ENCODE measurements around the gene KAT5. TPM values are rescaled to one million over a fixed set of nuclear protein-coding genes. Genes with fewer than 3 reads are reported as not detected.
"Not testable (repeated sequence)": the region's sequence is repeated elsewhere in the genome, so short reads cannot be mapped to it uniquely, and the experiment has no call there.

Gene KAT5
- total RNA-seq, 1 experiment from 2014 or later: 49.6 TPM

GRCh38 chr11:65727865-65728264 lies 15.8 kb downstream of the KAT5 start:
- BruUV-seq (replicated peaks): no TSS peak
- peak in 1 of 2 experiments; percentile 21 for DNase-seq
- Histone ChIP-seq H3K4me1 (replicated peaks; ENCODE audit: insufficient read depth) (no peaks in the 10 kb centered on the region), H3F3A (ENCODE audit: insufficient read depth, low read depth) (no peaks in the 10 kb centered on the region; the same call in 1 of the 2 replicates), H3K79me2 (ENCODE audit: low read depth) (no peaks in the 10 kb centered on the region), H2AFZ (no peak overlapping the region), H3K4me2 (no peak overlapping the region), H3K27me3 (ENCODE audit: insufficient read depth, low read depth) (peaks cover 7% of the 10 kb centered on the region; the same call in 1 of the 2 replicates), H3K27ac (no peak overlapping the region), H3K4me3 (no peak overlapping the region), H3K9me2 (ENCODE audit: insufficient read depth) (no peaks in the 10 kb centered on the region), H4K20me1 (ENCODE audit: insufficient read depth) (no peaks in the 10 kb centered on the region), H3K36me3 (ENCODE audit: low read depth) (no peaks in the 10 kb centered on the region), H3K9me3 (ENCODE audit: insufficient read depth, low read depth) (0 out of 2 replicates have a peak, but pooled peaks cover 4% of the 10 kb centered on the region)
- TF ChIP-seq EZH2 (IDR thresholded peaks at IDR 0.05; ENCODE audit: low read depth) (no peak), CTCF (conservative IDR thresholded peaks at IDR 0.05) (no peak)
- ChIA-PET POLR2A (ENCODE audit: unreplicated experiment) (no interaction called here), CTCF (interaction anchor here (0.6 to 1.0 kb wide), 2 partner anchors 79 to 1181 kb away, joined by 3 to 11 read pairs; no protein-coding TSS in a partner anchor)
- intact Hi-C loops (cut with micrococcal nuclease; ENCODE audit: unreplicated experiment): no loop called here

- Histone ChIP-seq H2AFZ (no peak overlapping the region), H3K9me3 (ENCODE audit: insufficient read depth, low read depth) (0 out of 2 replicates have a peak, but pooled peaks cover 4% of the 10 kb centered on the region), H3K4me1 (replicated peaks; ENCODE audit: insufficient read depth) (no peaks in the 10 kb centered on the region), H3K4me3 (no peak overlapping the region), H3K79me2 (ENCODE audit: low read depth) (no peaks in the 10 kb centered on the region), H3K4me2 (no peak overlapping the region), H3K27me3 (ENCODE audit: insufficient read depth, low read depth) (peaks cover 7% of the 10 kb centered on the region; the same call in 1 of the 2 replicates), H4K20me1 (ENCODE audit: insufficient read depth) (no peaks in the 10 kb centered on the region), H3K36me3 (ENCODE audit: low read depth) (no peaks in the 10 kb centered on the region), H3K9me2 (ENCODE audit: insufficient read depth) (no peaks in the 10 kb centered on the region), H3F3A (ENCODE audit: insufficient read depth, low read depth) (no peaks in the 10 kb centered on the region; the same call in 1 of the 2 replicates), H3K27ac (no peak overlapping the region)
- intact Hi-C loops (cut with micrococcal nuclease; ENCODE audit: unreplicated experiment): no loop called here
- BruUV-seq (replicated peaks): no TSS peak
- TF ChIP-seq CTCF (conservative IDR thresholded peaks at IDR 0.05): no peak
- no peak for TF ChIP-seq EZH2 (IDR thresholded peaks at IDR 0.05; ENCODE audit: low read depth)
- CTCF ChIA-PET: interaction anchor here (0.5 kb wide), 1 partner anchor 39 kb away, joined by 11 read pairs; no protein-coding TSS in a partner anchor
- POLR2A ChIA-PET (ENCODE audit: unreplicated experiment): no interaction called here
- DNase-seq: no peak
These were observed 18.4 kb downstream of the KAT5 start for GRCh38 chr11:65730461-65730860.

- H3K4me1 ChIP-seq (replicated peaks; ENCODE audit: insufficient read depth); intact Hi-C loops (cut with micrococcal nuclease; ENCODE audit: unreplicated experiment); H3K4me2 ChIP-seq; H4K20me1 ChIP-seq (ENCODE audit: insufficient read depth); DNase-seq; CTCF ChIA-PET; H3K27me3 ChIP-seq (ENCODE audit: insufficient read depth, low read depth); H3K9me2 ChIP-seq (ENCODE audit: insufficient read depth); H3K36me3 ChIP-seq (ENCODE audit: low read depth); H2AFZ ChIP-seq; H3K27ac ChIP-seq; H3F3A ChIP-seq (ENCODE audit: insufficient read depth, low read depth); H3K4me3 ChIP-seq; H3K79me2 ChIP-seq (ENCODE audit: low read depth); BruUV-seq (replicated peaks); POLR2A ChIA-PET (ENCODE audit: unreplicated experiment); H3K9me3 ChIP-seq (ENCODE audit: insufficient read depth, low read depth): not testable (repeated sequence)
These were observed 23.1 kb downstream of the KAT5 start for GRCh38 chr11:65735111-65735510.

- TF ChIP-seq EZH2 (IDR thresholded peaks at IDR 0.05; ENCODE audit: low read depth): no peak
- TF ChIP-seq CTCF (conservative IDR thresholded peaks at IDR 0.05): no peak
- Histone ChIP-seq H3K27ac (no peak overlapping the region), H3K9me2 (ENCODE audit: insufficient read depth) (no peaks in the 10 kb centered on the region), H3K9me3 (ENCODE audit: insufficient read depth, low read depth) (no peaks in the 10 kb centered on the region), H3K4me2 (no peak overlapping the region), H3K27me3 (ENCODE audit: insufficient read depth, low read depth) (no peaks in the 10 kb centered on the region), H3K4me1 (replicated peaks; ENCODE audit: insufficient read depth) (no peaks in the 10 kb centered on the region), H3K4me3 (no peak overlapping the region), H3K36me3 (ENCODE audit: low read depth) (no peaks in the 10 kb centered on the region), H3F3A (ENCODE audit: insufficient read depth, low read depth) (no peaks in the 10 kb centered on the region; the same call in 1 of the 2 replicates), H4K20me1 (ENCODE audit: insufficient read depth) (no peaks in the 10 kb centered on the region), H3K79me2 (ENCODE audit: low read depth) (no peaks in the 10 kb centered on the region), H2AFZ (no peak overlapping the region)
- no TSS peak for BruUV-seq (replicated peaks)
- CTCF ChIA-PET: no interaction called here
- DNase-seq: no peak
- intact Hi-C loops (cut with micrococcal nuclease; ENCODE audit: unreplicated experiment): no loop called here
- POLR2A ChIA-PET (ENCODE audit: unreplicated experiment): interaction anchor here (0.6 kb wide), 1 partner anchor 950 kb away, joined by 10 read pairs; no protein-coding TSS in a partner anchor
These were observed 24.8 kb downstream of the KAT5 start for GRCh38 chr11:65736810-65737209.
